K562 (cell line): ENCODE measurements around the gene SPIN1. TPM values are rescaled to one million over a fixed set of nuclear protein-coding genes. Genes with fewer than 3 reads are reported as not detected.

ENCODE experiments used
- ATAC-seq: fragments of 200-7000 bp; cut with Tn5 transposase; 3 replicates; pipeline ENCODE4 v1.9.1; 2020; ENCODE audit warnings: moderate library complexity
- BruUV-seq: library from RNA; stranded (reverse); fragments of 400-500 nt; replicated peaks from 2 replicates; lab custom pipeline; 2021; lab: Mats Ljungman, UMichigan
- CTCF ChIA-PET: fragments of 300-600 bp; formaldehyde crosslinking; extraction: SDS; loops from one replicate; lab custom pipeline; 2021; ENCODE audit warnings: low intra/inter-chr PET ratio; lab: Yijun Ruan, JAX
- POLR2A ChIA-PET: fragments of 300-600, 350-650 bp; sonication (Branson Sonifier 250); formaldehyde crosslinking; extraction: SDS; loops from one replicate; lab custom pipeline; 2021; ENCODE audit warnings: antibody characterized with exemption, inconsistent platforms; lab: Yijun Ruan, JAX
- DNase-seq, 4 experiments: peaks; one replicate each; pipeline versions ENCODE4 v3.0.0 to v3.0.0-alpha.2; 2011 to 2018; ENCODE audit warnings: low spot score in 3 of 4, mixed read lengths in 3 of 4; ENCODE audit errors: extremely low read depth in 1 of 4
- FAIRE-seq: peaks from 2 replicates; lab custom pipeline; 2011; peaks lifted over from hg19 to GRCh38; lab: Jason Lieb, UNC
- H2AFZ ChIP-seq: 2 replicates; pipeline ENCODE4 v1.6.0; 2011; ENCODE audit warnings: low read depth, low read length, control low read depth, inconsistent platforms
- H3K27ac ChIP-seq: fragments of 200-600 bp; 3 replicates; pipeline ENCODE4 v1.8.0; 2011; ENCODE audit warnings: low read depth, mild to moderate bottlenecking, control low read depth, inconsistent platforms, low read length, moderate library complexity, mixed read lengths; ENCODE audit errors: extremely low read depth
- H3K27me3 ChIP-seq, 2 experiments: fragments of 300-600 bp in 1 of 2; 2 replicates in 1 of 2; 3 replicates in 1 of 2; pipeline versions ENCODE4 v1.6.0 to v1.8.0; 2011; ENCODE audit warnings: inconsistent platforms in 2 of 2, low read length in 2 of 2, mild to moderate bottlenecking in 1 of 2, mixed read lengths in 1 of 2, moderate library complexity in 1 of 2; ENCODE audit not compliant: control insufficient read depth in 2 of 2, insufficient read depth in 2 of 2
- H3K36me3 ChIP-seq: fragments of 300-600 bp; 3 replicates; pipeline ENCODE4 v1.8.0; 2011; ENCODE audit warnings: mild to moderate bottlenecking, low read length, inconsistent platforms; ENCODE audit not compliant: control insufficient read depth, insufficient read depth
- H3K4me1 ChIP-seq, 2 experiments: fragments of 200-600 bp in 1 of 2; replicated peaks in 1 of 2; 2 replicates in 1 of 2; 3 replicates in 1 of 2; pipeline versions ENCODE4 v1.5.1 to v1.8.0; 2011; ENCODE audit warnings: inconsistent platforms in 2 of 2, low read length in 2 of 2, mild to moderate bottlenecking in 1 of 2, mixed read lengths in 1 of 2, moderate library complexity in 1 of 2; ENCODE audit not compliant: control insufficient read depth in 2 of 2, insufficient read depth in 2 of 2
- H3K4me2 ChIP-seq: 2 replicates; pipeline ENCODE4 v1.6.1; 2011; ENCODE audit warnings: low read length, control low read depth, inconsistent platforms, mixed read lengths; ENCODE audit not compliant: insufficient read depth
- H3K4me3 ChIP-seq: fragments of 200-600 bp; sonication (generic), shearing (Covaris generic); 2 replicates; pipeline ENCODE4 v1.5.1; 2016; ENCODE audit warnings: control low read depth, inconsistent platforms
- H3K79me2 ChIP-seq: fragments of 200-600 bp; 3 replicates; pipeline ENCODE4 v1.8.0; 2011; ENCODE audit warnings: low read length, inconsistent platforms; ENCODE audit not compliant: control insufficient read depth, insufficient read depth
- H3K9ac ChIP-seq, 2 experiments: 2 replicates each; pipeline versions ENCODE4 v1.6.0 to v1.6.1; 2011; ENCODE audit warnings: low read depth in 2 of 2, low read length in 2 of 2, control low read depth in 1 of 2, inconsistent platforms in 1 of 2, mild to moderate bottlenecking in 1 of 2, mixed read lengths in 1 of 2; ENCODE audit not compliant: insufficient read depth in 1 of 2
- H3K9me1 ChIP-seq: one replicate; pipeline ENCODE4 v1.6.0; 2011; ENCODE audit warnings: inconsistent platforms, mild to moderate bottlenecking, low read length, moderate library complexity; ENCODE audit not compliant: control insufficient read depth, insufficient read depth
- H3K9me3 ChIP-seq: replicated peaks from 2 replicates; pipeline ENCODE4 v1.5.1; 2011; ENCODE audit warnings: low read depth, low read length, inconsistent platforms; ENCODE audit not compliant: control insufficient read depth, insufficient read depth
- H4K20me1 ChIP-seq: replicated peaks from 2 replicates; pipeline ENCODE4 v1.6.1; 2011; ENCODE audit warnings: low read length, inconsistent platforms, mixed read lengths; ENCODE audit not compliant: control insufficient read depth, insufficient read depth
- ARHGAP35 ChIP-seq: fragments of 450-650 bp; IDR thresholded peaks from 2 replicates; pipeline ENCODE4 v1.6.1; 2018; ENCODE audit not compliant: partially characterized antibody
- ATF3 ChIP-seq, 2 experiments: fragments of 450-650 bp in 1 of 2; sonication (generic) in 1 of 2; formaldehyde crosslinking in 1 of 2; IDR thresholded peaks in 1 of 2; conservative IDR thresholded peaks in 1 of 2; 2 replicates each; pipeline versions ENCODE4 v1.6.1 to v1.8.1; 2016 to 2023; ENCODE audit warnings: mild to moderate bottlenecking in 2 of 2, moderate library complexity in 2 of 2, inconsistent platforms in 1 of 2, missing genetic modification reagents in 1 of 2
- CBX3 ChIP-seq, 2 experiments: IDR thresholded peaks; 1 replicate in 1 of 2; 2 replicates in 1 of 2; pipeline ENCODE4 v1.6.1; 2012; ENCODE audit warnings: inconsistent platforms in 2 of 2, low read length in 2 of 2, borderline replicate concordance in 1 of 2, control low read depth in 1 of 2
- CREBBP ChIP-seq: IDR thresholded peaks from one replicate; pipeline ENCODE4 v1.6.1; 2012; ENCODE audit warnings: low read depth, mild to moderate bottlenecking, control low read depth, inconsistent platforms, low read length
- HOXB6 ChIP-seq: fragments of 250-450 bp; sonication (Bioruptor Pico); IDR thresholded peaks from 2 replicates; pipeline ENCODE4 v1.5.1; 2022; ENCODE audit warnings: mild to moderate bottlenecking, borderline replicate concordance
- MCM7 ChIP-seq, 2 experiments: fragments of 450-650 bp; IDR thresholded peaks; 2 replicates each; pipeline ENCODE4 v1.6.1; 2016 to 2018
- MNT ChIP-seq, 2 experiments: fragments of 450-650 bp; conservative IDR thresholded peaks; 2 replicates each; pipeline ENCODE4 v1.6.1; 2017; ENCODE audit warnings: mild to moderate bottlenecking in 2 of 2, moderate library complexity in 2 of 2
- NR0B1 ChIP-seq: fragments of 450-650 bp; IDR thresholded peaks from one replicate; pipeline ENCODE4 v1.6.1; 2018; ENCODE audit warnings: mild to moderate bottlenecking, moderate library complexity; ENCODE audit not compliant: partially characterized antibody
- SMAD3 ChIP-seq: fragments of 450-650 bp; formaldehyde crosslinking; conservative IDR thresholded peaks from 2 replicates; pipeline ENCODE4 v1.4.0; 2020; ENCODE audit warnings: mild to moderate bottlenecking
- SMC3 ChIP-seq: conservative IDR thresholded peaks from 2 replicates; pipeline ENCODE4 v1.6.1; 2011; ENCODE audit warnings: low read depth, low read length, improper control_type of control experiment; ENCODE audit not compliant: insufficient read depth
- ZFP30 ChIP-seq: fragments of 250-450 bp; sonication (Bioruptor Pico); IDR thresholded peaks from 2 replicates; pipeline ENCODE4 v1.8.0; 2022; ENCODE audit warnings: moderate library complexity, mild to moderate bottlenecking, inconsistent platforms, borderline replicate concordance
- ZNF253 ChIP-seq: fragments of 250-450 bp; sonication (Bioruptor Pico); conservative IDR thresholded peaks from 2 replicates; pipeline ENCODE4 v1.6.1; 2021; ENCODE audit warnings: mild to moderate bottlenecking
- ZNF449 ChIP-seq: fragments of 250-450 bp; sonication (Bioruptor Pico); IDR thresholded peaks from 2 replicates; pipeline ENCODE4 v1.8.0; 2022; ENCODE audit warnings: moderate library complexity, mild to moderate bottlenecking, inconsistent platforms
- ZNF583 ChIP-seq: fragments of 250-450 bp; sonication (Bioruptor Pico); IDR thresholded peaks from 2 replicates; pipeline ENCODE4 v1.4.0; 2020
- WGBS: fragments of 100-300 bp; shearing (Covaris generic); methylation state at CpG from one replicate; pipeline ENCODE4 v1.1.6; 2016; ENCODE audit warnings: low coverage, mixed read lengths; ENCODE audit not compliant: insufficient coverage; ENCODE audit errors: missing lambda C conversion rate; 5-methylcytosine and 5-hydroxymethylcytosine counted together
- in situ Hi-C: fragments of 300-500 bp; cut with MboI; formaldehyde crosslinking; loops from 4 replicates; pipeline ENCODE4 v1.15.0; 2018; ENCODE audit warnings: inconsistent platforms, mixed read lengths
- intact Hi-C: fragments of 100-400 bp; cut with micrococcal nuclease; formaldehyde crosslinking; loops from 2 replicates; pipeline ENCODE4 v1.14.2; 2022
- polyA plus RNA-seq, 8 experiments: library from polyadenylated mRNA; depleted of rRNA in 4 of 8; stranded (reverse) in 5 of 8; unstranded in 3 of 8; fragments of >200 nt; fragmentation: Nextera tagmentation in 2 of 8; fragmentation: Illumina TruSeq in 1 of 8; extraction: Ambion mirVana in 2 of 8; extraction: Trizol in 1 of 8; gene quantifications; 2 replicates each; pipeline versions ENCODE4 v1.2.1 to v1.2.3, GENCODE V29; 2011 to 2014; ENCODE audit warnings: inconsistent platforms in 1 of 8, missing spikeins in 1 of 8
- total RNA-seq, 7 experiments: library from RNA; depleted of rRNA in 6 of 7; stranded (reverse); fragments of >200 nt in 6 of 7; fragmentation: Illumina TruSeq in 2 of 7; extraction: Trizol in 2 of 7; gene quantifications; 2 replicates each; pipeline versions ENCODE4 v1.2.1 to v1.2.3, GENCODE V29; 2011 to 2021; ENCODE audit warnings: low replicate concordance in 1 of 7

Gene SPIN1
- total and polyA plus RNA-seq, 9 of the 15 experiments (the other 6 are each of a cell fraction or from before 2014, with no cell fraction given) = 7.4 to 25.7 (median 15.6) TPM

GRCh38 chr9:88418715-88419540 lies 30.7 kb downstream of the SPIN1 start (continued):
- TF ChIP-seq ATF3 (IDR thresholded peaks at IDR 0.05) (peak; percentile 35), ATF3 (CRISPR knock-in tag; conservative IDR thresholded peaks at IDR 0.05) (no peak), CBX3 (IDR thresholded peaks at IDR 0.05; ENCODE audit: borderline replicate concordance in 1 of 2, low read length in 2 of 2) (peak in 1 of 2 experiments; percentile 79; a peak in 2 of 3 replicates), ZNF253 (CRISPR knock-in tag) (no peak)

GRCh38 chr9:88420227-88420626 lies 32.0 kb downstream of the SPIN1 start:
- ATAC-seq = no peak
- in situ Hi-C loops = no loop called here
- H3K9ac ChIP-seq = no peak overlapping the region
- no peaks in the 10 kb centered on the region for H3K4me1 ChIP-seq
- H3K4me3 ChIP-seq = no peak overlapping the region
- 92% methylated on average over 5 of the region's 7 CpGs for WGBS
- POLR2A ChIA-PET = no interaction called here
- BruUV-seq = no TSS peak
- no peak for FAIRE-seq
- no peak overlapping the region for H3K27ac ChIP-seq
- CTCF ChIA-PET = no interaction called here
- H3K4me2 ChIP-seq = no peak overlapping the region
- no peak for DNase-seq
- intact Hi-C loops = no loop called here
- H2AFZ ChIP-seq = no peak overlapping the region
- peaks cover 3% of the 10 kb centered on the region for H3K9me3 ChIP-seq
- H3K27me3 ChIP-seq = no peaks in the 10 kb centered on the region
- no peaks in the 10 kb centered on the region for H3K36me3 ChIP-seq
- no peaks in the 10 kb centered on the region for H3K9me1 ChIP-seq
- H4K20me1 ChIP-seq = no peaks in the 10 kb centered on the region
- peaks cover 7% of the 10 kb centered on the region; the same call in 2 of the 3 replicates for H3K79me2 ChIP-seq
- TF ChIP-seq HOXB6 (no peak), NR0B1 (no peak), ARHGAP35 (no peak), ZNF449 (no peak), MCM7 (IDR thresholded peaks at IDR 0.05) (no peak), SMC3 (no peak), ZFP30 (CRISPR knock-in tag) (no peak), CREBBP (no peak), SMAD3 (CRISPR knock-in tag) (no peak), MNT (conservative IDR thresholded peaks at IDR 0.05) (no peak), ZNF583 (CRISPR knock-in tag) (no peak)
